Sigmoid colon (tissue), 7 donors: ENCODE measurements around the gene MICAL2. TPM values are rescaled to one million over a fixed set of nuclear protein-coding genes. Genes with fewer than 3 reads are reported as not detected.

Experiments used
- DNase-seq: peaks from one replicate; pipeline ENCODE4 v3.0.0-alpha.2; 2019
- H3K27ac ChIP-seq, 4 donors: fragments of 200-600 bp; sonication (generic); one replicate each; pipeline ENCODE4 v1.5.1; 2016 to 2019; ENCODE audit warnings: mild to moderate bottlenecking in 1 of 4
- H3K27me3 ChIP-seq, 3 donors: fragments of 200-600 bp; sonication (generic); one replicate each; pipeline ENCODE4 v1.5.1; 2019; ENCODE audit warnings: mild to moderate bottlenecking in 1 of 3
- H3K36me3 ChIP-seq, 4 donors: fragments of 200-600 bp; sonication (generic); one replicate each; pipeline ENCODE4 v1.5.1; 2016 to 2019
- H3K4me1 ChIP-seq, 4 donors: fragments of 200-600 bp; sonication (generic); one replicate each; pipeline ENCODE4 v1.5.1; 2017 to 2019
- H3K4me3 ChIP-seq, 4 donors: fragments of 200-600 bp; sonication (generic); one replicate each; pipeline ENCODE4 v1.5.1; 2017 to 2019; ENCODE audit warnings: mild to moderate bottlenecking in 2 of 4, moderate library complexity in 1 of 4
- H3K9me3 ChIP-seq, 4 donors: fragments of 200-600 bp in 3 of 4; sonication (generic) in 3 of 4; one replicate each; pipeline versions ENCODE4 v1.5.1 to v1.6.1; 2013 to 2019
- CTCF ChIP-seq, 4 experiments: fragments of 450-650 bp in 3 of 4; fragments of 200-600 bp in 1 of 4; IDR thresholded peaks; one replicate each; pipeline ENCODE4 v1.5.1; 2016 to 2019; ENCODE audit warnings: antibody characterized with exemption in 4 of 4, mild to moderate bottlenecking in 3 of 4, moderate library complexity in 2 of 4
- EP300 ChIP-seq, 4 donors: sonication (generic); formaldehyde crosslinking; IDR thresholded peaks; one replicate each; pipeline ENCODE4 v1.6.1; 2017; ENCODE audit warnings: antibody characterized with exemption in 4 of 4
- POLR2A ChIP-seq, 2 donors: fragments of 450-650 bp; IDR thresholded peaks; one replicate each; pipeline ENCODE4 v1.6.1; 2016; ENCODE audit warnings: antibody characterized with exemption in 2 of 2, mild to moderate bottlenecking in 2 of 2, moderate library complexity in 2 of 2
- POLR2AphosphoS5 ChIP-seq, 4 donors: sonication (generic); formaldehyde crosslinking; IDR thresholded peaks; one replicate each; pipeline ENCODE4 v1.6.1; 2017; ENCODE audit warnings: antibody characterized with exemption in 4 of 4
- WGBS, 2 donors: extraction: QIAGEN DNeasy Blood & Tissue Kit; methylation state at CpG; one replicate each; pipeline ENCODE4 v1.1.7; 2013; 5-methylcytosine and 5-hydroxymethylcytosine counted together
- intact Hi-C: fragments of 100-400 bp; cut with DNase I; formaldehyde crosslinking; loops from one replicate; pipeline ENCODE4 v1.15.1; 2023
- polyA plus RNA-seq, 3 donors: library from polyadenylated mRNA; stranded (reverse); fragments of 200-250 nt; gene quantifications; one replicate each; pipeline ENCODE4 v1.2.3, GENCODE V29; 2013
- total RNA-seq, 4 donors: library from RNA; depleted of rRNA; stranded (reverse); fragments of >200 nt; gene quantifications; one replicate each; pipeline ENCODE4 v1.1.0, GENCODE V29; 2016
- donor health status: healthy with polysubstance abuse.
- donor health status: Bipolar disorder and iron deficiency.
- donor health status: healthy.

The MICAL2 gene
- total and polyA plus RNA-seq, 7 donors, result 36.6 to 145 (median 115) TPM

- DNase-seq, result no peak
- Histone ChIP-seq H3K36me3 (peaks cover 0 to 37% (median 8%) of the 10 kb centered on the region in 4 donors), H3K27ac (no peak overlapping the region), H3K4me3 (no peak overlapping the region), H3K9me3 (no peaks in the 10 kb centered on the region), H3K4me1 (peaks cover 0 to 32% (median 23%) of the 10 kb centered on the region in 4 donors), H3K27me3 (no peaks in the 10 kb centered on the region)
- WGBS, 2 donors, result 85 to 92% methylated on average over 1 of the region's 1 CpG
- intact Hi-C loops, result loop anchor here (5.0 kb wide), 1 partner anchor 199 kb away; no protein-coding TSS in a partner anchor
- TF ChIP-seq CTCF (IDR thresholded peaks at IDR 0.05) (no peak), POLR2AphosphoS5 (IDR thresholded peaks at IDR 0.05) (no peak), POLR2A (IDR thresholded peaks at IDR 0.05) (no peak), EP300 (IDR thresholded peaks at IDR 0.05) (no peak)
Measured at GRCh38 chr11:12266132-12266531, 155.7 kb downstream of the MICAL2 start.

- WGBS, 2 donors, result 89 to 94% methylated on average over 10 of the region's 10 CpGs
- no peak overlapping the region for H3K4me3 ChIP-seq
- intact Hi-C loops, result loop anchor here (5.0 kb wide), 1 partner anchor 200 kb away; no protein-coding TSS in a partner anchor
- no peaks in the 10 kb centered on the region for H3K9me3 ChIP-seq
- peak overlapping the region in 1 of 4 donors; percentile 5 for H3K27ac ChIP-seq
- H3K36me3 ChIP-seq, result peaks cover 0 to 29% (median 6%) of the 10 kb centered on the region in 4 donors
- H3K4me1 ChIP-seq, result peaks cover 0 to 32% (median 23%) of the 10 kb centered on the region in 4 donors
- no peaks in the 10 kb centered on the region for H3K27me3 ChIP-seq
- no peak for DNase-seq
- TF ChIP-seq CTCF (IDR thresholded peaks at IDR 0.05) (no peak), POLR2AphosphoS5 (IDR thresholded peaks at IDR 0.05) (no peak), EP300 (IDR thresholded peaks at IDR 0.05) (no peak), POLR2A (IDR thresholded peaks at IDR 0.05) (no peak)
Measured at GRCh38 chr11:12266943-12267342, 156.6 kb downstream of the MICAL2 start.

- Histone ChIP-seq H3K27ac (peak overlapping the region; percentile 57 to 83 (median 77)), H3K4me3 (no peak overlapping the region), H3K27me3 (no peaks in the 10 kb centered on the region), H3K9me3 (no peaks in the 10 kb centered on the region), H3K4me1 (peaks cover 0 to 32% (median 23%) of the 10 kb centered on the region in 4 donors), H3K36me3 (peaks cover 0 to 19% (median 2%) of the 10 kb centered on the region in 4 donors)
- TF ChIP-seq CTCF (IDR thresholded peaks at IDR 0.05) (no peak), POLR2A (IDR thresholded peaks at IDR 0.05) (no peak), EP300 (IDR thresholded peaks at IDR 0.05) (no peak), POLR2AphosphoS5 (IDR thresholded peaks at IDR 0.05) (no peak)
- WGBS, 2 donors, result 82 to 85% methylated on average over 2 of the region's 2 CpGs
- no peak for DNase-seq
- intact Hi-C loops, result loop anchor here (5.0 kb wide), 1 partner anchor 201 kb away; no protein-coding TSS in a partner anchor
Measured at GRCh38 chr11:12267921-12268320, 157.5 kb downstream of the MICAL2 start.

GRCh38 chr11:12269104-12269441 lies 158.7 kb downstream of the MICAL2 start:
- no peaks in the 10 kb centered on the region for H3K9me3 ChIP-seq
- H3K4me1 ChIP-seq, result peaks cover 0 to 32% (median 25%) of the 10 kb centered on the region in 4 donors
- 52 to 61% methylated on average over 3 of the region's 3 CpGs for WGBS, 2 donors
- intact Hi-C loops, result loop anchor here (5.0 kb wide), 1 partner anchor 202 kb away; no protein-coding TSS in a partner anchor
- peaks cover 0 to 8% (median 0%) of the 10 kb centered on the region in 4 donors for H3K36me3 ChIP-seq
- no peaks in the 10 kb centered on the region for H3K27me3 ChIP-seq
- DNase-seq, result peak; percentile 80
- H3K4me3 ChIP-seq, result no peak overlapping the region
- TF ChIP-seq POLR2A (IDR thresholded peaks at IDR 0.05) (no peak), POLR2AphosphoS5 (IDR thresholded peaks at IDR 0.05) (peak in 3 of 4 donors; percentile 40 to 54 (median 48))
- peak overlapping the region; percentile 57 to 83 (median 77) for H3K27ac ChIP-seq

GRCh38 chr11:12269446-12270214 lies 159.2 kb downstream of the MICAL2 start:
- TF ChIP-seq POLR2AphosphoS5 (IDR thresholded peaks at IDR 0.05) (no peak), POLR2A (IDR thresholded peaks at IDR 0.05) (no peak), EP300 (IDR thresholded peaks at IDR 0.05) (no peak), CTCF (IDR thresholded peaks at IDR 0.05) (no peak)
- Histone ChIP-seq H3K4me3 (no peak overlapping the region), H3K27me3 (no peaks in the 10 kb centered on the region), H3K4me1 (peaks cover 0 to 32% (median 25%) of the 10 kb centered on the region in 4 donors), H3K36me3 (peaks cover 0 to 2% (median 0%) of the 10 kb centered on the region in 4 donors), H3K9me3 (no peaks in the 10 kb centered on the region), H3K27ac (peak overlapping the region; percentile 57 to 83 (median 77))
- intact Hi-C loops, result loop anchor here (5.0 kb wide), 1 partner anchor 202 kb away; no protein-coding TSS in a partner anchor
- WGBS, 2 donors, result 45 to 69% methylated on average over 12 of the region's 12 CpGs
- no peak for DNase-seq
